HCT116 (cell line): ENCODE measurements around the gene FSHB. TPM values are rescaled to one million over a fixed set of nuclear protein-coding genes. Genes with fewer than 3 reads are reported as not detected.
"Not testable (repeated sequence)": the region's sequence is repeated elsewhere in the genome, so short reads cannot be mapped to it uniquely, and the experiment has no call there.

ENCODE experiments used
- ATAC-seq: fragments of 200-7000 bp; cut with Tn5 transposase; 2 replicates; pipeline ENCODE4 v1.9.1; 2020; ENCODE audit warnings: mild to moderate bottlenecking, moderate library complexity
- BruUV-seq: library from RNA; stranded (reverse); fragments of 400-500 nt; replicated peaks from 2 replicates; lab custom pipeline; 2021; lab: Mats Ljungman, UMichigan
- CTCF ChIA-PET: fragments of 300-600 bp; sonication (Branson Sonifier 250); formaldehyde crosslinking; loops from one replicate; lab custom pipeline; 2021; ENCODE audit warnings: antibody characterized with exemption; lab: Charles Lee
- POLR2A ChIA-PET: fragments of 300-600, 350-600 bp; sonication (Branson Sonifier 250); formaldehyde crosslinking; loops from one replicate; lab custom pipeline; 2021; ENCODE audit warnings: antibody characterized with exemption; lab: Charles Lee
- RAD21 ChIA-PET, 2 experiments: fragments of 300-600 bp; sonication (Branson Sonifier 250); formaldehyde crosslinking; loops; one replicate each; lab custom pipeline; 2023; ENCODE audit warnings: low total read pairs in 2 of 2; ENCODE audit not compliant: uncharacterized antibody in 2 of 2, unreplicated experiment in 2 of 2, low non-redundant PET in 1 of 2; lab: Charles Lee
- DNase-seq: peaks from one replicate; pipeline ENCODE4 v3.0.0-alpha.2; 2010; ENCODE audit warnings: low read depth, low spot score
- H2AFZ ChIP-seq: fragments of 200-600 bp; shearing (Covaris generic), sonication (generic); 2 replicates; pipeline ENCODE4 v1.6.1; 2017; ENCODE audit warnings: low read depth, mixed run types, mixed read lengths, antibody characterized with exemption, low read length; ENCODE audit not compliant: poor library complexity, severe bottlenecking
- H3K27ac ChIP-seq: 2 replicates; pipeline ENCODE4 v1.5.1; 2012; ENCODE audit warnings: low read depth, low read length
- H3K27me3 ChIP-seq: fragments of 200-600 bp; sonication (generic); 2 replicates; pipeline ENCODE4 v1.6.1; 2016; ENCODE audit warnings: mixed run types, low read length, mixed read lengths; ENCODE audit not compliant: insufficient read depth
- H3K36me3 ChIP-seq, 2 experiments: fragments of 200-500 bp in 1 of 2; fragments of 200-600 bp in 1 of 2; sonication (Bioruptor generic) in 1 of 2; sonication (generic) in 1 of 2; 2 replicates each; pipeline versions ENCODE4 v1.5.1 to v1.6.1; 2014 to 2016; ENCODE audit warnings: low read length in 2 of 2, inconsistent platforms in 1 of 2, mixed read lengths in 1 of 2, mixed run types in 1 of 2; ENCODE audit not compliant: insufficient read depth in 2 of 2, control insufficient read depth in 1 of 2
- H3K4me1 ChIP-seq, 2 experiments: fragments of 200-600 bp in 1 of 2; sonication (generic) in 1 of 2; 2 replicates each; pipeline versions ENCODE4 v1.5.1 to v1.6.1; 2012 to 2017; ENCODE audit warnings: low read length in 2 of 2, inconsistent platforms in 1 of 2, mild to moderate bottlenecking in 1 of 2, mixed read lengths in 1 of 2, mixed run types in 1 of 2, moderate library complexity in 1 of 2; ENCODE audit not compliant: insufficient read depth in 2 of 2, control insufficient read depth in 1 of 2
- H3K4me2 ChIP-seq: fragments of 200-600 bp; sonication (generic); 2 replicates; pipeline ENCODE4 v1.6.1; 2017; ENCODE audit warnings: mixed run types, low read length, mixed read lengths
- H3K4me3 ChIP-seq, 2 experiments: fragments of 200-600 bp in 1 of 2; sonication (generic) in 1 of 2; replicated peaks in 1 of 2; 2 replicates each; pipeline ENCODE4 v1.5.1; 2011 to 2016; ENCODE audit warnings: low read length in 2 of 2, control low read depth in 1 of 2, low read depth in 1 of 2, mild to moderate bottlenecking in 1 of 2, mixed read lengths in 1 of 2, mixed run types in 1 of 2
- H3K79me2 ChIP-seq: fragments of 200-600 bp; sonication (generic); 2 replicates; pipeline ENCODE4 v1.6.1; 2017; ENCODE audit warnings: mild to moderate bottlenecking, mixed run types, low read length, moderate library complexity, mixed read lengths; ENCODE audit not compliant: insufficient read depth
- H3K9ac ChIP-seq: fragments of 200-600 bp; sonication (generic); 2 replicates; pipeline ENCODE4 v1.6.1; 2016; ENCODE audit warnings: low read length, mixed read lengths
- H3K9me2 ChIP-seq: fragments of 200-600 bp; sonication (generic), shearing (Covaris generic); 2 replicates; pipeline ENCODE4 v1.6.1; 2017; ENCODE audit warnings: mixed run types, mild to moderate bottlenecking, moderate library complexity; ENCODE audit not compliant: insufficient read depth
- H3K9me3 ChIP-seq, 2 experiments: fragments of 200-500 bp in 1 of 2; fragments of 200-600 bp in 1 of 2; sonication (Bioruptor generic) in 1 of 2; sonication (generic) in 1 of 2; 2 replicates each; pipeline ENCODE4 v1.6.1; 2014 to 2017; ENCODE audit warnings: low read length in 2 of 2, mixed read lengths in 2 of 2, inconsistent platforms in 1 of 2, low read depth in 1 of 2, mild to moderate bottlenecking in 1 of 2, mixed run types in 1 of 2, moderate library complexity in 1 of 2; ENCODE audit not compliant: control insufficient read depth in 1 of 2, insufficient read depth in 1 of 2
- H4K20me1 ChIP-seq: fragments of 200-600 bp; sonication (generic), shearing (Covaris generic); 2 replicates; pipeline ENCODE4 v1.6.1; 2017; ENCODE audit warnings: mixed run types, mild to moderate bottlenecking, moderate library complexity; ENCODE audit not compliant: insufficient read depth
- ATF3 ChIP-seq: IDR thresholded peaks from 2 replicates; pipeline ENCODE4 v1.6.1; 2012
- CEBPB ChIP-seq: IDR thresholded peaks from 2 replicates; pipeline ENCODE4 v1.6.1; 2012; ENCODE audit warnings: low read depth
- CTCF ChIP-seq, 3 experiments: fragments of 200-600 bp in 1 of 3; sonication (generic) in 1 of 3; IDR thresholded peaks in 2 of 3; conservative IDR thresholded peaks in 1 of 3; 2 replicates each; pipeline ENCODE4 v1.5.1; 2012 to 2017; ENCODE audit warnings: low read depth in 2 of 3, low read length in 2 of 3, antibody characterized with exemption in 1 of 3, borderline replicate concordance in 1 of 3, control low read depth in 1 of 3, mild to moderate bottlenecking in 1 of 3, mixed read lengths in 1 of 3, mixed run types in 1 of 3, moderate library complexity in 1 of 3; ENCODE audit not compliant: insufficient read depth in 1 of 3
- ELF1 ChIP-seq: IDR thresholded peaks from 2 replicates; pipeline ENCODE4 v1.6.1; 2012; ENCODE audit warnings: low read depth, borderline replicate concordance
- EZH2phosphoT487 ChIP-seq: fragments of 200-600 bp; IDR thresholded peaks from 2 replicates; pipeline ENCODE4 v1.6.1; 2018; ENCODE audit warnings: antibody characterized with exemption, borderline replicate concordance
- JUND ChIP-seq: IDR thresholded peaks from 2 replicates; pipeline ENCODE4 v1.6.1; 2012
- POLR2A ChIP-seq: IDR thresholded peaks from 2 replicates; pipeline ENCODE4 v1.7.0; 2011; ENCODE audit warnings: borderline replicate concordance; ENCODE audit not compliant: insufficient read depth, insufficient read length; ENCODE audit errors: extremely low read depth
- RAD21 ChIP-seq: IDR thresholded peaks from 2 replicates; pipeline ENCODE4 v1.6.1; 2012; ENCODE audit warnings: low read depth, mild to moderate bottlenecking
- SIN3A ChIP-seq: IDR thresholded peaks from 2 replicates; pipeline ENCODE4 v1.6.1; 2012; ENCODE audit warnings: low read depth
- SP1 ChIP-seq: IDR thresholded peaks from 2 replicates; pipeline ENCODE4 v1.6.1; 2012; ENCODE audit warnings: low read depth
- SRF ChIP-seq: IDR thresholded peaks from 2 replicates; pipeline ENCODE4 v1.6.1; 2012; ENCODE audit warnings: low read depth
- TCF7L2 ChIP-seq: IDR thresholded peaks from 2 replicates; pipeline ENCODE4 v1.7.0; 2011; ENCODE audit warnings: borderline replicate concordance, inconsistent platforms; ENCODE audit not compliant: insufficient read depth, insufficient read length; ENCODE audit errors: extremely low read depth
- YY1 ChIP-seq: IDR thresholded peaks from 2 replicates; pipeline ENCODE4 v1.6.1; 2011; ENCODE audit warnings: low read length, low read depth, moderate library complexity, mild to moderate bottlenecking; ENCODE audit not compliant: insufficient replicate concordance; ENCODE audit errors: extremely low read depth
- ZBTB33 ChIP-seq: IDR thresholded peaks from 2 replicates; pipeline ENCODE4 v1.6.1; 2011; ENCODE audit warnings: mild to moderate bottlenecking, low read length, moderate library complexity; ENCODE audit not compliant: insufficient replicate concordance; ENCODE audit errors: extremely low read depth
- ZFX ChIP-seq: fragments of 450-650 bp; IDR thresholded peaks from 2 replicates; pipeline ENCODE4 v1.6.1; 2017
- ZNF274 ChIP-seq: fragments of 200-500 bp; sonication (Bioruptor generic); IDR thresholded peaks from 2 replicates; pipeline ENCODE4 v1.6.1; 2014; ENCODE audit warnings: mild to moderate bottlenecking, low read depth, low read length, inconsistent platforms
- intact Hi-C: fragments of 100-400 bp; cut with micrococcal nuclease; formaldehyde crosslinking; loops from 2 replicates; pipeline ENCODE4 v1.10.0; 2022
- total RNA-seq: library from RNA; stranded (reverse); gene quantifications from one replicate; pipeline ENCODE4 v1.2.1, GENCODE V29; 2021; ENCODE audit not compliant: unreplicated experiment

Gene FSHB
- total RNA-seq, 1 experiment from 2014 or later, result not detected

DNA sequence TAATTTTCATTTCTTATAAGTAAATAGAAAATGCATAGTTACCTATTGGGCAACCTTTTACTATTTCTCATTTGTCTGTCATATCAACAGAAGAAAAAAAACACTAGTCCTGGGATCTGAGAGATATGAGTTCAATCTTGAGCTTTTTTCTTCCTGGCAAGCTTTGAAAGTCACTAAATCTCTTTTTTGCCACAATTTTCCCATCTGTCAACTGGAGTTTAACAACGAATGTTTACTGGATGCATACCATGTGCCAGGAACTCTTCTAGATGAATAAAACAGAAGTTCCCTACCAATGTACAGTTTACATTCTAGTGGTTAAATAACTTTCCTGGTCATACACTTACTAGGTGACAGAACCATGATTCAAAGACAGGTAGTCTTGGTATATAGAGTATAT is 31.0 kb downstream of the FSHB start:
- H3K36me3 ChIP-seq, result no peaks in the 10 kb centered on the region
- H4K20me1 ChIP-seq, result no peaks in the 10 kb centered on the region; the same call in 1 of the 2 replicates
- ChIA-PET POLR2A (no interaction called here), CTCF (no interaction called here), RAD21 (no interaction called here)
- H3K27me3 ChIP-seq, result peaks cover 14% of the 10 kb centered on the region; the same call in 1 of the 2 replicates
- TF ChIP-seq EZH2phosphoT487 (no peak), SIN3A (no peak), POLR2A (no peak), CTCF (IDR thresholded peaks at IDR 0.05 in 2 of 3, conservative IDR thresholded peaks at IDR 0.05 in 1 of 3; ENCODE audit: borderline replicate concordance in 1 of 3, insufficient read depth in 1 of 3, low read depth in 2 of 3, low read length in 2 of 3) (no peak), ZFX (no peak), ZBTB33 (no peak), TCF7L2 (no peak), ATF3 (no peak), SRF (no peak), YY1 (no peak), CEBPB (no peak), RAD21 (no peak), ZNF274 (no peak), SP1 (no peak), ELF1 (no peak), JUND (no peak)
- no peak for ATAC-seq
- H3K4me2 ChIP-seq, result no peak overlapping the region
- no peaks in the 10 kb centered on the region for H3K4me1 ChIP-seq
- no peaks in the 10 kb centered on the region for H3K9me3 ChIP-seq
- no TSS peak for BruUV-seq
- no peak overlapping the region for H3K4me3 ChIP-seq
- H3K9ac ChIP-seq, result no peak overlapping the region
- H3K27ac ChIP-seq, result no peak overlapping the region
- intact Hi-C loops, result no loop called here
- no peak overlapping the region for H2AFZ ChIP-seq
- no peak for DNase-seq
- no peaks in the 10 kb centered on the region for H3K79me2 ChIP-seq
- no peaks in the 10 kb centered on the region for H3K9me2 ChIP-seq

GRCh38 chr11:30268638-30269037 is 37.8 kb downstream of the FSHB start:
- H3K4me1 ChIP-seq, H3K4me2 ChIP-seq, BruUV-seq, H3K9me2 ChIP-seq, H3K9me3 ChIP-seq, ATAC-seq, H3K27me3 ChIP-seq, CTCF ChIA-PET, DNase-seq, H3K27ac ChIP-seq, H4K20me1 ChIP-seq, H3K36me3 ChIP-seq, intact Hi-C loops, H3K4me3 ChIP-seq, H2AFZ ChIP-seq, H3K9ac ChIP-seq, H3K79me2 ChIP-seq, POLR2A ChIA-PET, RAD21 ChIA-PET: not testable (repeated sequence)
